ENCODE data around the gene FANCD2OS. TPM values are rescaled to one million over a fixed set of nuclear protein-coding genes. Genes with fewer than 3 reads are reported as not detected.
A peak's percentile ranks its signal among the peaks of the same experiment; 100 is the strongest.
"Not testable (repeated sequence)": the region's sequence is repeated elsewhere in the genome, so short reads cannot be mapped to it uniquely, and the experiment has no call there.

FANCD2OS gene
- not detected in 2 replicates for total RNA-seq (2014; rRNA removed; shearing (Covaris generic))

GRCh38 chr3:10108091-10108490, at the start of gene FANCD2OS:
Gene FANCD2OS (minus strand): TSS chr3:10108255. CDS start chr3:10104774, 3,481 bp downstream.
- Histone ChIP-seq H3K36me3 (replicated peaks; ENCODE audit: control insufficient read depth, insufficient read depth, low read length) (no peaks in the 10 kb centered on the region), H3K4me3 (ENCODE audit: insufficient read depth, low read depth, low read length) (no peak within 1 kb of the TSS), H3K27me3 (ENCODE audit: control insufficient read depth, insufficient read depth, low read length) (no peaks in the 10 kb centered on the region)
- DNase-seq, result peak; percentile 50

GRCh38 chr3:10157031-10157430, 49.0 kb upstream of the FANCD2OS start:
- Histone ChIP-seq H3K4me3 (ENCODE audit: insufficient read depth, low read depth, low read length) (no peak overlapping the region), H3K27me3 (ENCODE audit: control insufficient read depth, insufficient read depth, low read length) (no peaks in the 10 kb centered on the region), H3K36me3 (replicated peaks; ENCODE audit: control insufficient read depth, insufficient read depth, low read length) (peaks cover 2% of the 10 kb centered on the region; the same call in 1 of the 2 replicates)
- DNase-seq, result no peak

- no peak overlapping the region for H3K4me3 ChIP-seq (ENCODE audit: insufficient read depth, low read depth, low read length)
- H3K36me3 ChIP-seq (replicated peaks; ENCODE audit: control insufficient read depth, insufficient read depth, low read length), result peaks cover 3% of the 10 kb centered on the region; the same call in 1 of the 2 replicates
- no peaks in the 10 kb centered on the region for H3K27me3 ChIP-seq (ENCODE audit: control insufficient read depth, insufficient read depth, low read length)
- DNase-seq, result no peak
These were observed 47.6 kb upstream of the FANCD2OS start for GRCh38 chr3:10155658-10156057.

- no peaks in the 10 kb centered on the region for H3K27me3 ChIP-seq (ENCODE audit: control insufficient read depth, insufficient read depth, low read length)
- DNase-seq, result no peak
- peaks cover 6% of the 10 kb centered on the region for H3K36me3 ChIP-seq (replicated peaks; ENCODE audit: control insufficient read depth, insufficient read depth, low read length)
- H3K4me3 ChIP-seq (ENCODE audit: insufficient read depth, low read depth, low read length), result no peak overlapping the region
These were observed 47.0 kb upstream of the FANCD2OS start for GRCh38 chr3:10155123-10155472.

- Histone ChIP-seq H3K27me3 (ENCODE audit: control insufficient read depth, insufficient read depth, low read length) (no peaks in the 10 kb centered on the region), H3K4me3 (ENCODE audit: insufficient read depth, low read depth, low read length) (no peak overlapping the region), H3K36me3 (replicated peaks; ENCODE audit: control insufficient read depth, insufficient read depth, low read length) (peaks cover 11% of the 10 kb centered on the region)
- DNase-seq, result no peak
These were observed 46.5 kb upstream of the FANCD2OS start for GRCh38 chr3:10154335-10155122.

GRCh38 chr3:10150987-10151386, 42.9 kb upstream of the FANCD2OS start:
- H3K4me3 ChIP-seq (ENCODE audit: insufficient read depth, low read depth, low read length), result no peak overlapping the region
- H3K36me3 ChIP-seq (replicated peaks; ENCODE audit: control insufficient read depth, insufficient read depth, low read length), result peaks cover 14% of the 10 kb centered on the region
- DNase-seq, result no peak
- no peaks in the 10 kb centered on the region for H3K27me3 ChIP-seq (ENCODE audit: control insufficient read depth, insufficient read depth, low read length)

GRCh38 chr3:10149226-10149625, 41.2 kb upstream of the FANCD2OS start:
- H3K36me3 ChIP-seq (replicated peaks; ENCODE audit: control insufficient read depth, insufficient read depth, low read length), result peaks cover 14% of the 10 kb centered on the region
- DNase-seq, result no peak

GRCh38 chr3:10145685-10146084, 37.6 kb upstream of the FANCD2OS start:
- no peak overlapping the region for H3K4me3 ChIP-seq (ENCODE audit: insufficient read depth, low read depth, low read length)
- DNase-seq, result no peak
- H3K27me3 ChIP-seq (ENCODE audit: control insufficient read depth, insufficient read depth, low read length), result no peaks in the 10 kb centered on the region

More at GRCh38 chr3:10149226-10149625, 41.2 kb upstream of the FANCD2OS start:
- Histone ChIP-seq H3K27me3 (ENCODE audit: control insufficient read depth, insufficient read depth, low read length) (no peaks in the 10 kb centered on the region), H3K4me3 (ENCODE audit: insufficient read depth, low read depth, low read length) (no peak overlapping the region)

GRCh38 chr3:10142707-10143560, 34.9 kb upstream of the FANCD2OS start:
- peak overlapping the region; percentile 92 for H3K4me3 ChIP-seq (ENCODE audit: insufficient read depth, low read depth, low read length)
- DNase-seq, result peak; percentile 60
- H3K27me3 ChIP-seq (ENCODE audit: control insufficient read depth, insufficient read depth, low read length), result no peaks in the 10 kb centered on the region
- H3K36me3 ChIP-seq (replicated peaks; ENCODE audit: control insufficient read depth, insufficient read depth, low read length), result no peaks in the 10 kb centered on the region; the same call in none of the 2 replicates

More at GRCh38 chr3:10145685-10146084, 37.6 kb upstream of the FANCD2OS start:
- peaks cover 11% of the 10 kb centered on the region for H3K36me3 ChIP-seq (replicated peaks; ENCODE audit: control insufficient read depth, insufficient read depth, low read length)

GRCh38 chr3:10140996-10141546, 33.0 kb upstream of the FANCD2OS start:
- DNase-seq, result no peak
- Histone ChIP-seq H3K36me3 (replicated peaks; ENCODE audit: control insufficient read depth, insufficient read depth, low read length) (no peaks in the 10 kb centered on the region; the same call in 1 of the 2 replicates), H3K4me3 (ENCODE audit: insufficient read depth, low read depth, low read length) (no peak overlapping the region), H3K27me3 (ENCODE audit: control insufficient read depth, insufficient read depth, low read length) (no peaks in the 10 kb centered on the region)

- Histone ChIP-seq H3K4me3 (ENCODE audit: insufficient read depth, low read depth, low read length) (no peak overlapping the region), H3K36me3 (replicated peaks; ENCODE audit: control insufficient read depth, insufficient read depth, low read length) (no peaks in the 10 kb centered on the region), H3K27me3 (ENCODE audit: control insufficient read depth, insufficient read depth, low read length) (no peaks in the 10 kb centered on the region)
- DNase-seq, result no peak
These were observed 29.1 kb upstream of the FANCD2OS start for GRCh38 chr3:10137178-10137577.

- no peak for DNase-seq
- H3K36me3 ChIP-seq (replicated peaks; ENCODE audit: control insufficient read depth, insufficient read depth, low read length), result no peaks in the 10 kb centered on the region
- no peak overlapping the region for H3K4me3 ChIP-seq (ENCODE audit: insufficient read depth, low read depth, low read length)
- no peaks in the 10 kb centered on the region for H3K27me3 ChIP-seq (ENCODE audit: control insufficient read depth, insufficient read depth, low read length)
These were observed 28.5 kb upstream of the FANCD2OS start for GRCh38 chr3:10136426-10137005.

- DNase-seq; H3K4me3 ChIP-seq (ENCODE audit: insufficient read depth, low read depth, low read length); H3K27me3 ChIP-seq (ENCODE audit: control insufficient read depth, insufficient read depth, low read length); H3K36me3 ChIP-seq (replicated peaks; ENCODE audit: control insufficient read depth, insufficient read depth, low read length): not testable (repeated sequence)
These were observed 27.8 kb upstream of the FANCD2OS start for GRCh38 chr3:10135872-10136271.

- Histone ChIP-seq H3K27me3 (ENCODE audit: control insufficient read depth, insufficient read depth, low read length) (no peaks in the 10 kb centered on the region), H3K4me3 (ENCODE audit: insufficient read depth, low read depth, low read length) (no peak overlapping the region), H3K36me3 (replicated peaks; ENCODE audit: control insufficient read depth, insufficient read depth, low read length) (peaks cover 13% of the 10 kb centered on the region)
- no peak for DNase-seq
These were observed 14.7 kb upstream of the FANCD2OS start for GRCh38 chr3:10122724-10123123.

Measured in H7 (cell line).